GM19324 (cell line): ENCODE measurements around the gene WDR26.
"Not testable (repeated sequence)": the region's sequence is repeated elsewhere in the genome, so short reads cannot be mapped to it uniquely, and the experiment has no call there.

Experiments used
- ATAC-seq: cut with Tn5 transposase; IDR thresholded peaks from one replicate; pipeline ENCODE4 v1.9.1; 2021; ENCODE audit warnings: mild to moderate bottlenecking, moderate library complexity; ENCODE audit not compliant: unreplicated experiment, low FRiP score

Gene WDR26

DNA sequence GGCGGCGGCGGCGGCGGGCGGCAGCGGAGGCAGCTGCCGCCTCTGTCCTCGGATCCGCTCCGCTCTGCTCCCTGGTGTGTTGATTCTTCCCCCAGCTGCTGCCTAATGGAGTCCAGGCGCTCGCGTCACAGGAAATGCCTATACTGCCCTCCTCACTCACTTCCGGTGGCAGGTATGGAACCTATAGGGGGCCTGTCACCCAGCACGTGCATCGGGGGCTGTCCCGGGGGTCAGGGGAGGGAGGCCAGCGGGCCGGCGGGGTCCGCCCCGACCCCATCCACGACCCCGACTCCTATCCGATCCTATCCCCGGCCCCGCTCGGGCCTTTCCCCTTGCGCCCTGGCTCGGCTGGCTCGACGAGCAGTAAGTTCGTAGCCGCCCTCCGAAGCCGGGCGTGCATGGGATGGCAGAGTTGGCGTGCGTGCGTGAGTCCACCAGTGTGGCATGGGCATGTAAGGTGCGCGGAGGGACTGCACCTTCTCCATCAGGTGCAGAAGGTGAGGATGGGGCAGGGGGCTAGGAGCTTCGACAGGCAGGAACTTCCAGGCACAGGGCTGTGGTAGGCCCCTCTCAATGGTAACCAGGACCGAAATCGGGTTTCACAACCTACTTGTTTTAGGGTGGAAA, at the start of gene WDR26:
TSS of gene WDR26 (minus strand) at position 107 of the 627 bp plus-strand sequence.
- ATAC-seq, result peak; percentile 87

DNA sequence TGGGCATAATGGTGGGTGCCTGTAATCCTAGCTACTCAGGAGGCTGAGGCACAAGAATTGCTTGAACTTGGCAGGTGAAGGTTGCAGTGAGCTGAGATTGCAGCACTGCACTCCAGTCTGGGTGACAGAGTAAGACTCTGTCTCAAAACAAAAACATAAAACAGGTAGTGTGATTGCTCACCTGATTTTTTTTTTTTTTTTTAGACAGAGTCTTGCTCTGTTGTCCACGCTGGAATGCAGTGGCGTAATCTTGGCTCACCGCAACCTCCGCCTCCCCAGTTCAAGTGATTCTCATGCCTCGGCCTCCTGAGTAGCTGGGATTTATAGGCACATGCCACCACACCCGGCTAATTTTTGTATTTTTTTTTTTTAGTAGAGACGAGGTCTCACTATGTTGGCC, 48.6 kb upstream of the WDR26 start:
- not testable (repeated sequence) for ATAC-seq

DNA sequence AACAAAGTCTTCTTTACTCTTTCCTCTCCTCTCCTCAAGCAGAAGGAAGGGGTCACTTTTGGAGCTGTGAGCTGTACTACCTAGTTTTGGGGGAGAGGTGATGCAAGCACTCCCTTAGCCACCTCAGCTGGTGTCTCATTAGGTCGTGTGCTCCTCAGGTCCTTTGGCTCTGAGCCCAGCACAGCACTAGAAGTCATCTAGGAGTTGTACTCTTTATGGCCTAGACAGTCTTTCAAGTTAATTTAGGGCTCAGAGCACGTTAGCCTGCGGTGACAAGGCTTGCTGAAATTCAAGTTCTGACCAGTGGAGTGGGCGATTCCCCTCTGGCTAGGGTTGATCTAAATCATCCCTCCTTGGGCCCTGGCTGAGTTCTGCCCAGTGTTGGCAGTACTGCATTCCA, 48.0 kb upstream of the WDR26 start:
- ATAC-seq, result no peak

DNA sequence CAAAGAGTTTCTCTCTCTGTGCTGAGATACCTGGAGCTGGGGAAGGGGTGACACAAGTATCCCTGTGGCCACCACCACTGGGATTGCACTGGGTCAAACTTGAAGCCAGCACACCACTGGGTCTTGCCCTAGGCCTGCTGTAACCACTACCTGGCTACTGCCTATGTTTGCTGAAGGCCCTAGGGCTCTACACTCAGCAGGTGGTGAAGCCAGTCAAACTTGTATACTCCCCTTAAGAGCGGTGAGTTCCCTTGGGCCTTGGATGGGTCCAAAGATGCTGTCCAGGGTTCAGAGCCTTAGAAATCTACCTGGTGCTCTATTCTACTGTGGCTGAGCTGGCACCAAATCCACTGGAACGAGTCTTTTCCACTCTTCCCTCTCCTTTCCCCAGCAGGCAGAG, 47.0 kb upstream of the WDR26 start:
- no peak for ATAC-seq

DNA sequence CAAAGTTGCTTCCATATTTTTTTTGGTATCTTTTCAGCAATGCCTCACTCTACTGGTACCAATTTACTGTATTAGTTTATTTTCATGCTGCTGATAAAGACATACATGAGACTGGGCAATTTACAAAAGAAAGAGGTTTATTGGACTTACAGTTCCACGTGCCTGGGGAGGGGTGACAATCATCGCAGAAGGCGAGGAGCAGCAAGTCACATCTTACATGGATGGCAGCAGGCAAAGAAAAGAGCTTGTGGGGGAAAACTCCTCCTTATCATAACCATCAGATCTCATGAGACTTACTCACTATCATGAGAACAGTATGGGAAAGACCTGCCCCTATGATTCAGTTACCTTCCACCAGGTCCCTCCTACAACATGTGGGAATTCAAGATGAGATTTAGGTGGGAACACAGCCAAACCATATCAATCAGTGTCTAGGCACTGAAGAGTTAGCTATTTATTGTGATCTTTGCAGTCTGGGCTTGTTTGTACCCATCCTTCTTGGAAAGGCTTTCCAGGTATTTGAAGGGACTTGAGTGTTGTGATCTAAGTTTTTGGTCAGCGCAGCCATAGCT, 46.4 kb upstream of the WDR26 start:
- ATAC-seq, result not testable (repeated sequence)

DNA sequence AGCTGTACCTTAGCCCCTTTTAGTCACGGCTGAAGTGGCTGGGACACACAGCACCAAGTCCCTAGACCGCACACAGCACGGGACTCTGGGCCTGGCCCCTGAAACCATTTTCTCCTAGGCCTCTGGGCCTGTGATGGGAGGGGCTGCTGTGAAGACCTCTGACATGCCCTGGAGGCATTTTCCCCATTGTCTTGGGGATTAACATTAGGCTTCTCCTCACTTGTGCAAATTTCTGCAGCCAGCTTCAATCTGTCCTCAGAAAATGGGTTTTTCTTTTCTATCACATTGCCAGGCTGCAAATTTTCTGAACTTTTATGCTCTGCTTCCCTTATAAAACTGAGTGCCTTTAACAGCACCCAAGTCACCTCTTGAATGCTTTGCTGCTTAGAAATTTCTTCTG, 45.6 kb upstream of the WDR26 start:
- not testable (repeated sequence) for ATAC-seq

DNA sequence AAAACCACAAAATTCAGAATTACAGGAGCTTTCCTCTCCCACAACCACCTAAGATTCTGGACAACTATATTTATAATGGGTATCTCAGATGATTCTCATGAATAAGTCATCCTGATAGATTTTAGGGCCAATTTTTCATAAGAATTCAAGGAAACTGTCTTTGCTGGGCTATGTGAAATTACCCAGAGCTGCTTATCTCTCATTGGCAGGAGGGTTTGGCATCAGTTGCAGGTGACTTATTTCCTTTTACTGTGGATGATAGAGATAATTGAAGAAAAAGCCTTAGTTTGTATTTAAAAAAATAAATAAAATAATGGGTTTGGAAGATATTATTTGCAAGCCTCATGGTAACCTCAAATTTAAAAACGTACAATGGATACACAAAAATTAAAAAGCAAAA, 38.2 kb upstream of the WDR26 start:
- no peak for ATAC-seq

DNA sequence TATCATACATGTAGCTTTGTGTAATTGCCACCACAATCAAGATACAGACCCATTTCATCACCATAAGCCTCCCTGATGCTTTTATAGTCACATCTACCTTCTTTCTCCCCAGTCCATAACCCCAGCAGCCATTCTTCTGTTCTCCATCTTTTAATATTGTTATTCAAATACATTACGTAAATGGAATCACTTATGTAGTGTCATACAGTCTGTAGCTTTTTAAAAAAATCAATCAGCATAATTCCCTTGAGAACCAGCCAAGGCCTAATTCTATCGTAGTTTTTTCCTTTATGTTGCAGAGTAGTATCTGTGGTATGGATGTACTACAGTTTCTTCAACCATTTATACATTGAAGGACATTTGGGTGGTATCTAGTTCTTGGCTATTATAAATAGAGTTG, 31.6 kb upstream of the WDR26 start:
- no peak for ATAC-seq

DNA sequence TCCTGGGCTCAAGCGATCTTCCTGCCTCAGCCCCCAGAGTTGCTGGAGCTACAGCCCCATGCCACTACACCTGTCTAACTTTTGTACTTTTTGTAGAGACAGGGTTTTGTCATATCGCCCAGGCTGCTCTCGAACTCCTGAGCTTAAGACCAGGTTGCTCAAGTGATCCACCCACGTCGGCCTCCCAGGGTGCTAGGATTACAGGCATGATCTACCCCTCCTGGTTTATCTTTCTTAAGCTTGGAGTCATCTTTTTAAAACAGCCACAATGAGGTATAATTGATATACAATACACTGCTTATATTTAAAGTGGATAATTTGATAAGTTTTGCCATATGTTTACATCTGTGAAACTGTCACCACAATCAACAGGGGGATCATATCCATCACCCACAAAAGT, 25.4 kb upstream of the WDR26 start:
- ATAC-seq, result no peak

DNA sequence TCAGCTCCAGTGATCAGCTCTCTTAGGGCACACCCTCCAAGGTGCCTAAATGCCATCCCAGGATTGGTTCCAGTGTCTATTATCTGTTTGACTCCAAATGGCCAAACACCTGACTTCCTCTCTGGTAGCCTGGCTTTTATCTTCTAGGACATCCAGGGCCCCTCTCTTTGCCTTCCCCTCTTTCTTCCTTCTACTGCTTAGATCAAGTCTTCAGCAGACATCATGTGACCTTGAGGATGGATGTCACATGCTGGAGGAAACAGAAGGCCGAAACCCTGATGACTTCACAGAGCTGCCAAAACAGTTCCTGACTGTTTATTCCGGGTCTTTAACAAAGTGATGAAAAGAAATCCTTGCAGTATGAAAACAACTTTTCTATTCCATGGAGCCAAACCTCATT, 24.4 kb upstream of the WDR26 start:
- ATAC-seq, result no peak

DNA sequence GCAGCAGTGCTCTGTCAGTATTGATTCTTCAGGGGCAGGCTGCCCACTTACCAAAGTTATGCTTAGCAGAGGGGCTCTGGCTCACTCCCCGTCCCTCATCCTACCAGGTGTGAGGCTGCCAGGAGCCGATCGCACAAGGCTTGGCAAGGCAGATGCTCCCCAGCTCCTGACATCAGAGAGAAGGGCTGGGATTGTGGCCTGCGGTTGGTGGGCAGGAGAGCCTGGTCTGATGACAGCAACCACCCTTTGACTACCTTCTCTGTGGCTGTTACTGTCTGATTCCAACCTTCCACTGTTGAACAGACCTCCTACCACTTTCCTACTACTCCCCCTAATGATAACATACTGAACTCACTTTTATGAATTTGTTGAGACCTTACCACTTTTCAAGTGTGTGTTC, 23.7 kb upstream of the WDR26 start:
- no peak for ATAC-seq

DNA sequence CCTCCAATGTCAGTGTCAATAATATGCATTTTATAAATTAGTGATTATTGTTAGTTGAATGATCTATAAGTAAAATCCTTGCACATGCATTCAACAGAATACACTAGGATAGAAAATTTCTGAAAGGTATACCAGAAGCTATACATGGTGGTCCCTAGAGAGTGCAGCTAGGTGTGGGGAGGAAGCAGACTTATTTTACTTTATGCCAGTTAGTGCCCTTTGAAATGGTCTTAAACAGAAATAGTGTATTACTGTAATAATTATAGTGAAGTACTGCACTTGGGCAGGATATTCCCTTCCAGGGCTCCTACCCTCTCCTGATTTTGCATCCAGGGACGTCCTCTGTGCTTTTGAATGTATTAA, 23.2 kb upstream of the WDR26 start:
- no peak for ATAC-seq

DNA sequence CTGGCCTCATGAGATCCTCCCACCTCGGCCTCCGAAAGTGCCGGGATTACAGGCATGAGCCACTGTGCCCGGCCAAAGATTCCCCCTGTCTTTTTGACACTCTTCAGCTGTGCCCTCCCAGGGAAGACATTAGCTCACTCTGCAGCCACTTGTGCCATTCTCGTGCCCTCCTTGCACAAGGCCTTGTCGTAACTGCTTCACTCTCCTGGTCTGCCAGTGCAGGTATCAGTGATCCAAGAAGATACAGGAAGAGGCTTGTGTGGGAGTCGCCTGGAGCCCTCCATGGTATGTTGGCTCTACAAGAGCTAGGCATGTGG, 22.0 kb upstream of the WDR26 start:
- ATAC-seq, result no peak

DNA sequence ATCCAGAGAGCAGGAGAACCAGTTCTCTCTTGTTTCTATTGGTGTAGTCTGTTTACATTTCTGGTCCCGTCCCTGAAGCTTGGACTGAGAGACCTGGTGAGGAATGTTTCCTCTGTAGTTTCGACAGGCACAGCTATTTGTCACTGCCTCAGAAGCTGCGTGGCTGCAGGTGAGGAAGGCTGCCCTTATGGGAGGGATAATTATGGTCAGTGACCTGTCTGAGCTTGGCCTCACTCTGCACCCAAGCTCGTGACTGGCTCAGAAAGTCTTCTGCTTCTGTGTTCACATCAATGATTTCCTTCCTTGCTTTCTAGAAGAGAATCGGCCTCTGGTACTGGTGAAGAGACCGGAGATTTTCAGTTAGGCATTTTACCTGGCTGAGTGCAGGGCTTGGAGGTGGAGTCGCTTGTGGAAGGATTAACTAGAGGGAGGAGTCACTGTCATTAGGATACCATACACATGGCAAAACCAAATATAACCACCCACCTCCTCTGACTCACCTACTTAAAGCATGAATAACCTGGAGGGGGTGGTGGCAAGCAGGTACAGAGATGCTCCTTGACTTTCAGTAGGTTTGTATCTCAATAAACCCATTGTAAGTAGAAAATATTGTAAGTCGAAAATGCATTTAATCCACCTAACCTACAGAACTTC, 19.9 kb upstream of the WDR26 start:
- no peak for ATAC-seq

DNA sequence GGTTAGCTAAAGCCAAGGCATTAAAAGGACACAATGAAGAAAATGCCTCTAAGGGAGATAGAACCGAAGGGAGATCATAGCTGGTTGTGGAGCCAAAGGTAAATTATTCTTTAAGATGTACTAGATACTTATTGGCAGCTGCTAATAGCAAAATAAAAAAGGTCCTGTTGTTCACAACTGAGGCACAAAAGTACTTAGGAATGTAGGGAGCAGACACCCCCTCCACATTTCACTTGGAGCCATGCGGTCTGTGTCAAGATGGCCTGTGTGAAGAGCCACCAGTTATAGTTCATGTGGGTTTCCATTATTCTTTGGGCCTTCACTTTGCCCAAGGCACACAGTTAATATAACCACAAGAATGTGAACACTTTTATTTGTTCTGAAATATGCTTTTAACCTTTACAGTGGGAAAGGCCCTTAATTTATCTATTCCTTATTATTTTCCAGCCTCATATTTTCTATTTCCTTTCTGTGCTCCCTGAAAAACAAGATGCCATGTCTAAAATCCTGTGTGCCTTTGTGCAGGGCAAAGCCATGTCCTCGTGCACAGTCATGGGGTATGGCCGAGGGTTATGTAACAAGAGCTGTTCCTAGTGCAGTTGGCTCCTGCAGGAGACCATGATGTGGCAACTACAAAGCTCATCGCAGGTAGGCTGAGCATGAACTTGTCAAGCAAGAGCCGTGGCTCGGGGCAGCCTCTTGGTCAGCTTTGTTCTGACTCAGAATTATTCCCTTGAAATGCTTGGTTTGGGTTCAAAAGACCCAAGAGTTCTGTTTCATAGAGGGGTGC, 16.2 kb upstream of the WDR26 start:
- ATAC-seq, result no peak

DNA sequence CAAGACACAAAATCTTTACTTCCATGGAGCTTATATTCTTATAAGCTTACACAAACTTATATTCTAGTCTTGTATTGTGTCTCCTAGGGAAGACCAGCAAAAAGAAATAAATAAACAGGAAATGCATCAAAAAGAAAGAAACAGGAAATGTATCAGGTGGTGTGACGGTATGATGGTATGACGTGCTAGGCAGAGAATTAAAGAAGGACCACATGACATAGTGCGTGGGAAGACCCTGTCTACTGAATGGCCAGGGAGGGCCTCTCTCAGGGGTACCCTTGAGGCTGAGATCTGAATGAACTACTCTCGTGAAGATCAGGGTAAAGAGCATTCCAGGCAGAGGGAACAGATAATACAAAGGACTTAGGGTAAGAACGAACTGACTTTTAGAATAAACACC, 15.6 kb upstream of the WDR26 start:
- no peak for ATAC-seq

DNA sequence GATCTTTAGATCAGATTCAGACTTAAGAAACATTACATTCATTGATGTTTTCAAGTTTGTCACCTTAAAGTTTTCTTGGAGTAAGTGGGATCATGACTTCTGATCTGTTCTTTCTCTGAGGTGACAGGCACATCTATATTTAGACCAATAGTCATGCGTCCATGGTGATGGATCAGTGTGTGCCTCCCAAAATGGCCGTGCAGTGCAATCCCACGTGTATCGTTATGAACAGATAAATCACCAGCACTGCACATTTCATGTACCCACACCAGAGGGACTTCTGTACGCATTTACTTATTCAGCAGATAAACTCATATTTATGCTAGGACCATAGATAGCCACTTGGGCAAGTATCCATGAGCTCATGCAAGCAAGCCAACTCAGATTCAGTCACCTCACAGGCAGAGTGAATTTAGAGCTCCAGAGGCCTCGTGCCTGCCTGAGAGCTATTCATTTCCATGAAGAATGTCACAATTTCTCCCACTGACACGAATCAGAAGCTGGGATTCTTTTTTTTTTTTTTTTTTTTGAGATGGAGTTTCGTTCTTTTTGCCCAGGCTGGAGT, 13.9 kb upstream of the WDR26 start:
- ATAC-seq, result no peak

DNA sequence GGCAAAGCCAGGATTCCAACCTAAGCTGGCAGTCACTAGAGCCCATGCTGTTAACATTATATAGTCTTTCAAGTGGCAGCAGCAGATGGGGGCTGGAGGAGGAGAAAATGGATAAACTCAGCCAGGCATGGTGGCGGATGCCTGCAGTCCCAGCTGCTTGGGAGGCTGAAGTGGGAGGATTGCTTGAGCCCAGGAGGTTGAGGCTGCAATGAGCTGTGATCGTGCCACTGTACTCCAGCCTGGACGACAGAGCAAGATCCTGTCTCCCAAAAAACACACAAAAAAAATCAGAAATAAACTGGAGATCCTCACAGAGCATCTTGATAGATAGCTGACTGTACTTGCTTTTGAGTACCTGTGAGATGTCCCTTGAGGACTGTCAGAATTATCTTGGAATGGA, 13.4 kb upstream of the WDR26 start:
- no peak for ATAC-seq

DNA sequence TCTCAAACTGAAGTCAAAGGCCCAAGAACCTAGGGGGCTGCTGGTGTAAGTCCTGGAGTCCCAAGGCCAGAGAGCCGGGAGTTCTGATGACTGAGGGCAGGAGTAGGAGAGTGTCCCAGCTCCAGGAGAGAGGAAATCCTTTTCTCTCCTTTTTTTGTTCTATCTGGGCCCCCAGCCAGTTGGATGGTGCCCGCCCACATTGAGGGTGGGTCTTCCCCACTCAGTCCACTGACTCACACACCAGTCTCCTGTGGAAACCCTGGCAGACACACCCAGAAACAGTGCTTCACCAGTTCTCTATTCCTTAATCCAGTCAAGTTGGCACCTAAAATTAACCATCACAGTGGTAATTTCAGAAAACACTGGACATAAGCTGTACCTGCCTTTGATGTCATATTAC, 12.7 kb upstream of the WDR26 start:
- no peak for ATAC-seq

DNA sequence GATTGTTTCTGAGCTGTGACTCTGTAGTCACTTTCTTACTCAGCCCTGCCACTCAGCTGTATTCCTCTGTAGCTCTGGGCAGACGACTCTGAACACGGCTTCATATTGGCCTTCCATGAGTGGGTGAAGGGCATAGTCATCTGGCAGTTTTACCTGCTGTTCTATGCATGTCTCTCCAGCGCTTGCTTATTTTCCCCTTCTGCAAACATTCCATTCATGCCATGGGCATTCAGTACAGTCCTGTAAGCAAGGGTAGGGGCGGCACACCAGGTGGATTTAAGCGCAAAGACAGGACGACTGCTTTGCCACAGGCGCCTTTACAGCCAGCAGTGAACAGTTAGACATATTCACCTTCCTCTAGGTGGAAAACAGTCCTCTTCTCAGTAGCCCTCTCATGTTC, 4.4 kb upstream of the WDR26 start:
- no peak for ATAC-seq

DNA sequence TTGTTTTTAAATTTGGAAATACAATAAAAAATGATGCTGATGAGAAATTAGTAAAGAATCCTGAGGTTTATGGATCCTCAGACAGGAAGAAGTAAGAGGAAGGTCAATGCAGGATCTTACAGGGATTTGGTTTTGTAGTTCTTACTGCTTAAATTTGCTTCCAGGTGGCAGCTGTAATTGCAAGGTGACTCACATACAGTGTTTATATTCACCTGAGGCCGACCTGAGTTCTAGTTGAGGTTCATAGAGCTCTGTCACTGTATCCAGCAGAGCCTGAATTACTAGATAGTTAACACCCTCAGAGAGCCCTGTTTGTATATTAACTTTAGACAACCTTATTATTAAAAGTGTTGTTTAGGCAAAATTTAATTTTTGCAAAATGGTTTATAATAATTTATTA, 1.4 kb upstream of the WDR26 start:
- no peak for ATAC-seq
